ENCODE measurements around the gene HMGN5. TPM values are rescaled to one million over a fixed set of nuclear protein-coding genes. Genes with fewer than 3 reads are reported as not detected.

The HMGN5 gene
- total and polyA plus RNA-seq, 7 experiments from 2014 or later, result 0.46 to 11.1 (median 2.5) TPM

- Mint-ChIP-seq H3K27me3 (no peaks in the 10 kb centered on the region), H3K27ac (no peak overlapping the region), H3K9me3 (no peaks in the 10 kb centered on the region), H3K36me3 (no peaks in the 10 kb centered on the region), H3K4me3 (no peak overlapping the region), H3K4me1 (peaks cover 0 to 2% (median 0%) of the 10 kb centered on the region in 7 donors)
- ChIA-PET CTCF (no interaction called here), POLR2A (no interaction called here)
- Histone ChIP-seq H3K27ac (ENCODE audit: low read depth, low read length) (no peak overlapping the region), H3K4me1 (ENCODE audit: control insufficient read depth in 2 of 2, insufficient read depth in 2 of 2, low read length in 2 of 2) (no peaks in the 10 kb centered on the region), H3K4me3 (ENCODE audit: low read length) (no peak overlapping the region), H3K27me3 (ENCODE audit: control insufficient read depth in 2 of 2, insufficient read depth in 2 of 2, low read length in 2 of 2) (no peaks in the 10 kb centered on the region), H3K9me3 (ENCODE audit: control insufficient read depth in 2 of 3, low read length in 3 of 3) (no peaks in the 10 kb centered on the region), H3K36me3 (ENCODE audit: control insufficient read depth in 2 of 3, insufficient read depth in 3 of 3, low read length in 3 of 3) (no peaks in the 10 kb centered on the region)
- intact Hi-C loops (cut with micrococcal nuclease), result no loop called here
- no peak for DNase-seq
- no peak for ATAC-seq
These were observed 33.3 kb downstream of the HMGN5 start for GRCh38 chrX:81168391-81168790.

- ATAC-seq, result peak; percentile 97
- peak overlapping the region; percentile 63 to 90 (median 77) for H3K27ac Mint-ChIP-seq
- POLR2A ChIA-PET, result no interaction called here
These were observed 80.0 kb downstream of the HMGN5 start for GRCh38 chrX:81121513-81122363.

GRCh38 chrX:81120936-81121371 lies 80.8 kb downstream of the HMGN5 start:
- ChIA-PET CTCF (interaction anchor here (0.6 to 1.5 kb wide), 2 partner anchors 80 to 310 kb away, joined by 3 to 4 read pairs; no protein-coding TSS in a partner anchor), POLR2A (no interaction called here)
- H3K27me3 Mint-ChIP-seq, result peaks cover 0 to 17% (median 0%) of the 10 kb centered on the region in 5 donors
- DNase-seq (peak in 8 of 9 donors; percentile 20 to 39 (median 30)), ATAC-seq (peak; percentile 68)
- intact Hi-C loops (cut with micrococcal nuclease), result loop anchor here (1.0 to 5.0 kb wide), 6 partner anchors 80 to 313 kb away; partner anchors contain the start of genes HMGN5 (in 2 of the 2) and BRWD3 (in 1 of the 2)
- peaks cover 0 to 2% (median 0%) of the 10 kb centered on the region in 11 donors for H3K9me3 Mint-ChIP-seq
- no peaks in the 10 kb centered on the region for H3K36me3 Mint-ChIP-seq
- Histone ChIP-seq H3K27ac (ENCODE audit: low read depth, low read length) (peak overlapping the region; percentile 22), H3K9me3 (ENCODE audit: control insufficient read depth in 2 of 3, low read length in 3 of 3) (no peaks in the 10 kb centered on the region), H3K4me3 (ENCODE audit: low read length) (peak overlapping the region; percentile 77), H3K36me3 (ENCODE audit: control insufficient read depth in 2 of 3, insufficient read depth in 3 of 3, low read length in 3 of 3) (no peaks in the 10 kb centered on the region), H3K27me3 (ENCODE audit: control insufficient read depth in 2 of 2, insufficient read depth in 2 of 2, low read length in 2 of 2) (no peaks in the 10 kb centered on the region), H3K4me1 (ENCODE audit: control insufficient read depth in 2 of 2, insufficient read depth in 2 of 2, low read length in 2 of 2) (no peaks in the 10 kb centered on the region)
- peaks cover 0 to 17% (median 6%) of the 10 kb centered on the region in 7 donors for H3K4me1 Mint-ChIP-seq
- peak overlapping the region; percentile 85 to 98 (median 93) for H3K4me3 Mint-ChIP-seq
- H3K27ac Mint-ChIP-seq, result peak overlapping the region; percentile 63 to 90 (median 77)

More at GRCh38 chrX:81121513-81122363, 80.0 kb downstream of the HMGN5 start:
- CTCF ChIA-PET, result no interaction called here
- H3K4me3 ChIP-seq (ENCODE audit: low read length), result peak overlapping the region; percentile 77
- Mint-ChIP-seq H3K36me3 (no peaks in the 10 kb centered on the region), H3K4me3 (peak overlapping the region; percentile 85 to 98 (median 93)), H3K27me3 (peaks cover 0 to 21% (median 0%) of the 10 kb centered on the region in 5 donors), H3K4me1 (peaks cover 0 to 17% (median 6%) of the 10 kb centered on the region in 7 donors), H3K9me3 (peaks cover 0 to 2% (median 0%) of the 10 kb centered on the region in 11 donors)
- peak overlapping the region; percentile 52 for H3K27ac ChIP-seq (ENCODE audit: low read depth, low read length)
- H3K27me3 ChIP-seq (ENCODE audit: control insufficient read depth in 2 of 2, insufficient read depth in 2 of 2, low read length in 2 of 2), result no peaks in the 10 kb centered on the region
- intact Hi-C loops (cut with micrococcal nuclease), result loop anchor here (1.0 to 5.0 kb wide), 6 partner anchors 80 to 313 kb away; partner anchors contain the start of genes HMGN5 (in 2 of the 2) and BRWD3 (in 1 of the 2)
- peak; percentile 71 to 87 (median 84) for DNase-seq
- H3K36me3 ChIP-seq (ENCODE audit: control insufficient read depth in 2 of 3, insufficient read depth in 3 of 3, low read length in 3 of 3), result no peaks in the 10 kb centered on the region
- no peaks in the 10 kb centered on the region for H3K4me1 ChIP-seq (ENCODE audit: control insufficient read depth in 2 of 2, insufficient read depth in 2 of 2, low read length in 2 of 2)
- no peaks in the 10 kb centered on the region for H3K9me3 ChIP-seq (ENCODE audit: control insufficient read depth in 2 of 3, low read length in 3 of 3)

- Mint-ChIP-seq H3K4me1 (peaks cover 0 to 17% (median 6%) of the 10 kb centered on the region in 7 donors), H3K27me3 (peaks cover 0 to 17% (median 0%) of the 10 kb centered on the region in 5 donors), H3K9me3 (peaks cover 0 to 2% (median 0%) of the 10 kb centered on the region in 11 donors), H3K36me3 (no peaks in the 10 kb centered on the region), H3K4me3 (peak overlapping the region; percentile 85 to 98 (median 93)), H3K27ac (peak overlapping the region in 7 of 9 donors; percentile 63 to 90 (median 76))
- Histone ChIP-seq H3K4me1 (ENCODE audit: control insufficient read depth in 2 of 2, insufficient read depth in 2 of 2, low read length in 2 of 2) (no peaks in the 10 kb centered on the region), H3K27ac (ENCODE audit: low read depth, low read length) (no peak overlapping the region), H3K36me3 (ENCODE audit: control insufficient read depth in 2 of 3, insufficient read depth in 3 of 3, low read length in 3 of 3) (no peaks in the 10 kb centered on the region), H3K27me3 (ENCODE audit: control insufficient read depth in 2 of 2, insufficient read depth in 2 of 2, low read length in 2 of 2) (no peaks in the 10 kb centered on the region), H3K9me3 (ENCODE audit: control insufficient read depth in 2 of 3, low read length in 3 of 3) (no peaks in the 10 kb centered on the region), H3K4me3 (ENCODE audit: low read length) (peak overlapping the region; percentile 77)
- DNase-seq (peak in 2 of 9 donors; percentile 1 to 8), ATAC-seq (peak; percentile 16)
- POLR2A ChIA-PET, result no interaction called here
- intact Hi-C loops (cut with micrococcal nuclease), result loop anchor here (5.0 kb wide), 3 partner anchors 243 to 257 kb away; no protein-coding TSS in a partner anchor
- CTCF ChIA-PET, result interaction anchor here (0.6 to 1.5 kb wide), 2 partner anchors 81 to 310 kb away, joined by 3 to 4 read pairs; no protein-coding TSS in a partner anchor
These were observed 81.3 kb downstream of the HMGN5 start for GRCh38 chrX:81120258-81120935.

- Mint-ChIP-seq H3K9me3 (no peaks in the 10 kb centered on the region), H3K27ac (peak overlapping the region in 2 of 9 donors; percentile 66 to 69), H3K4me1 (peaks cover 0 to 3% (median 2%) of the 10 kb centered on the region in 7 donors), H3K36me3 (peaks cover 0 to 6% (median 0%) of the 10 kb centered on the region in 5 donors), H3K4me3 (no peak overlapping the region), H3K27me3 (no peaks in the 10 kb centered on the region)
- Histone ChIP-seq H3K27me3 (ENCODE audit: control insufficient read depth in 2 of 2, insufficient read depth in 2 of 2, low read length in 2 of 2) (no peaks in the 10 kb centered on the region), H3K4me1 (ENCODE audit: control insufficient read depth in 2 of 2, insufficient read depth in 2 of 2, low read length in 2 of 2) (no peaks in the 10 kb centered on the region), H3K4me3 (ENCODE audit: low read length) (no peak overlapping the region), H3K36me3 (ENCODE audit: control insufficient read depth in 2 of 3, insufficient read depth in 3 of 3, low read length in 3 of 3) (no peaks in the 10 kb centered on the region), H3K27ac (ENCODE audit: low read depth, low read length) (no peak overlapping the region), H3K9me3 (ENCODE audit: control insufficient read depth in 2 of 3, low read length in 3 of 3) (no peaks in the 10 kb centered on the region)
- ChIA-PET POLR2A (no interaction called here), CTCF (no interaction called here)
- intact Hi-C loops (cut with micrococcal nuclease), result no loop called here
- no peak for DNase-seq
- no peak for ATAC-seq
These were observed 87.0 kb downstream of the HMGN5 start for GRCh38 chrX:81114757-81115156.

GRCh38 chrX:81110286-81110685 lies 91.4 kb downstream of the HMGN5 start:
- CTCF ChIA-PET, result no interaction called here
- Mint-ChIP-seq H3K36me3 (peaks cover 0 to 11% (median 5%) of the 10 kb centered on the region in 5 donors), H3K4me3 (no peak overlapping the region), H3K4me1 (no peaks in the 10 kb centered on the region), H3K27me3 (no peaks in the 10 kb centered on the region), H3K9me3 (peaks cover 2 to 19% (median 6%) of the 10 kb centered on the region in 11 donors), H3K27ac (no peak overlapping the region)
- H3K27me3 ChIP-seq (ENCODE audit: control insufficient read depth in 2 of 2, insufficient read depth in 2 of 2, low read length in 2 of 2), result no peaks in the 10 kb centered on the region
- H3K4me3 ChIP-seq (ENCODE audit: low read length), result no peak overlapping the region
- ATAC-seq (no peak), DNase-seq (no peak)
- H3K27ac ChIP-seq (ENCODE audit: low read depth, low read length), result no peak overlapping the region
- no peaks in the 10 kb centered on the region for H3K36me3 ChIP-seq (ENCODE audit: control insufficient read depth in 2 of 3, insufficient read depth in 3 of 3, low read length in 3 of 3)
- intact Hi-C loops (cut with micrococcal nuclease), result no loop called here
- H3K9me3 ChIP-seq (ENCODE audit: control insufficient read depth in 2 of 3, low read length in 3 of 3), result no peaks in the 10 kb centered on the region
- no peaks in the 10 kb centered on the region for H3K4me1 ChIP-seq (ENCODE audit: control insufficient read depth in 2 of 2, insufficient read depth in 2 of 2, low read length in 2 of 2)
- POLR2A ChIA-PET, result no interaction called here

All from naive thymus-derived CD4-positive, alpha-beta T cell (primary cell).